GM23248 (cell line): ENCODE results near the gene OR2Y1. TPM values are rescaled to one million over a fixed set of nuclear protein-coding genes. Genes with fewer than 3 reads are reported as not detected.

Experiments used
- DNase-seq: peaks from one replicate; pipeline ENCODE4 v3.0.0-alpha.2; 2015
- H2AFZ ChIP-seq: fragments of 200-600 bp; sonication (generic); 2 replicates; pipeline ENCODE4 v1.6.1; 2016; ENCODE audit warnings: antibody characterized with exemption
- H3F3A ChIP-seq: fragments of 200-600 bp; sonication (generic); 2 replicates; pipeline ENCODE4 v1.6.1; 2016; ENCODE audit warnings: mild to moderate bottlenecking, antibody characterized with exemption, mixed run types; ENCODE audit not compliant: insufficient read depth
- H3K27ac ChIP-seq: fragments of 200-600 bp; sonication (generic); 2 replicates; pipeline ENCODE4 v1.5.1; 2016; ENCODE audit warnings: mild to moderate bottlenecking
- H3K27me3 ChIP-seq: fragments of 200-600 bp; sonication (generic); replicated peaks from 2 replicates; pipeline ENCODE4 v1.6.1; 2016; ENCODE audit warnings: mild to moderate bottlenecking; ENCODE audit not compliant: insufficient read depth
- H3K36me3 ChIP-seq: fragments of 200-600 bp; sonication (generic); 2 replicates; pipeline ENCODE4 v1.6.1; 2016; ENCODE audit warnings: low read depth, mild to moderate bottlenecking
- H3K4me1 ChIP-seq: fragments of 200-600 bp; sonication (generic); 2 replicates; pipeline ENCODE4 v1.6.1; 2016; ENCODE audit warnings: mild to moderate bottlenecking; ENCODE audit not compliant: insufficient read depth
- H3K4me2 ChIP-seq: fragments of 200-600 bp; sonication (generic); one replicate; pipeline ENCODE4 v1.6.1; 2016; ENCODE audit warnings: mild to moderate bottlenecking; ENCODE audit not compliant: unreplicated experiment
- H3K4me3 ChIP-seq: fragments of 200-600 bp; sonication (generic); 2 replicates; pipeline ENCODE4 v1.5.1; 2016; ENCODE audit warnings: mild to moderate bottlenecking
- H3K79me2 ChIP-seq: fragments of 200-600 bp; sonication (generic); 2 replicates; pipeline ENCODE4 v1.6.1; 2016; ENCODE audit warnings: mild to moderate bottlenecking; ENCODE audit not compliant: insufficient read depth
- H3K9ac ChIP-seq: fragments of 200-600 bp; sonication (generic); 2 replicates; pipeline ENCODE4 v1.6.1; 2016; ENCODE audit warnings: mild to moderate bottlenecking
- H3K9me2 ChIP-seq: fragments of 200-600 bp; sonication (generic); 2 replicates; pipeline ENCODE4 v1.6.1; 2016; ENCODE audit warnings: mixed run types, mild to moderate bottlenecking, moderate library complexity; ENCODE audit not compliant: insufficient read depth
- H3K9me3 ChIP-seq: fragments of 200-600 bp; sonication (generic); one replicate; pipeline ENCODE4 v1.6.1; 2017; ENCODE audit warnings: low read depth
- H4K20me1 ChIP-seq: fragments of 200-600 bp; sonication (generic); 2 replicates; pipeline ENCODE4 v1.6.0; 2016; ENCODE audit not compliant: insufficient read depth
- EZH2 ChIP-seq: fragments of 200-600 bp; sonication (generic); IDR thresholded peaks from 2 replicates; pipeline ENCODE4 v1.6.1; 2018; ENCODE audit warnings: antibody characterized with exemption, mild to moderate bottlenecking; ENCODE audit not compliant: insufficient read depth, poor library complexity, severe bottlenecking
- EZH2phosphoT487 ChIP-seq: fragments of 200-600 bp; sonication (generic); IDR thresholded peaks from 2 replicates; pipeline ENCODE4 v1.6.1; 2018; ENCODE audit warnings: antibody characterized with exemption, moderate library complexity, mild to moderate bottlenecking, low read depth; ENCODE audit not compliant: insufficient read depth
- WGBS, 2 experiments: methylation state at CpG; one replicate each; pipeline ENCODE4 v1.1.6; 2015 to 2017; ENCODE audit warnings: low lambda C conversion rate in 2 of 2, low coverage in 1 of 2; ENCODE audit errors: missing lambda C conversion rate in 2 of 2; 5-methylcytosine and 5-hydroxymethylcytosine counted together
- in situ Hi-C: fragments of 300-500 bp; cut with MboI; formaldehyde crosslinking; loops from 2 replicates; pipeline ENCODE4 v1.15.0; 2020
- polyA plus RNA-seq: library from polyadenylated mRNA; unstranded; fragments of >200 nt; fragmentation: Nextera tagmentation; extraction: Ambion mirVana; gene quantifications from 2 replicates; pipeline ENCODE4 v1.2.1, GENCODE V29; 2016
- total RNA-seq: library from RNA; depleted of rRNA; stranded (reverse); fragments of >200 nt; shearing (Covaris generic); gene quantifications from 2 replicates; pipeline ENCODE4 v1.2.3, GENCODE V29; 2014

OR2Y1 gene
- total and polyA plus RNA-seq, 2 experiments from 2014 or later = not detected

DNA sequence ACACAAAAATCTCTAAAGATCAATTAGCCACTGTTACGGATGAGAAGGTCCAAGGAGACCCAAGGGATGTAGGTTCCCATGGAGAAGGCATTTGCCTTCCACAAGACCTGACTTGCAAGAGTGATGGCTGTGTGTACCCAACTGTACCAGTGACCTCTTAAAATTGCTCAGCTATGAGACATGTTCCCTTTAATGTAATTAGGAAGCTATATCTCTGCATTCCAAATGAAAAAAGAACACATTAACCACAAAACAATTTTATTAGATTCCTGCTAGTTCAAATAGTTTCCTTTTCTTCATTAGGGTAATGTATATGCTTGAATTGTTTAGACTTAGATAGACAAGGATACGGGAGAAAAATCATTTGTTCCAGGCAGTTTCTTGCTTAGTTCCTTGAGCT is 3.3 kb downstream of the OR2Y1 start:
- in situ Hi-C loops = no loop called here
- H2AFZ ChIP-seq = no peak overlapping the region

DNA sequence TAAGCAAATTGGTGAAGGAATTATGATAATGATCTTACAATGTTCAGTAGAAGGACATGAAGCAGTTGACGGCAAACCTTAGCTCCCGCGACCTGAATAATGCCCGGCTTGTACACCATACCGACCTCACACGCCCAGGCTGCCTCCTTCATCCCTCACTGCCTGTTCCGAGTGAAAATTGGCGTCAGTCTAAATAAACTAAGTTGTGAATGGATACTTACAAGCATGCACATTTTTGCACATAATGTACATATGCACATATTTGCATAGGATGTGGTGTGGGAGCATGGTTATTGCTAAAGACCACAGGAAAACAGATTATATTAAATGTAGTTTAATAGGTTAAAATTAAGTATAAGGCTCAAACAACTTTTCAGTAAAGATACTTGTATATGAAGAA is 14.9 kb downstream of the OR2Y1 start:
- Histone ChIP-seq H3K9ac (no peak overlapping the region), H4K20me1 (no peaks in the 10 kb centered on the region), H3K79me2 (no peaks in the 10 kb centered on the region), H3K4me1 (no peaks in the 10 kb centered on the region), H3K27me3 (no peaks in the 10 kb centered on the region), H3K27ac (no peak overlapping the region), H3K9me2 (no peaks in the 10 kb centered on the region), H3K36me3 (no peaks in the 10 kb centered on the region), H3K4me3 (no peak overlapping the region), H3F3A (no peaks in the 10 kb centered on the region), H2AFZ (no peak overlapping the region), H3K9me3 (no peaks in the 10 kb centered on the region), H3K4me2 (no peak overlapping the region)
- no peak for DNase-seq
- TF ChIP-seq EZH2phosphoT487 = no peak
- no peak for TF ChIP-seq EZH2
- 64 to 67% methylated on average over 8 of the region's 8 CpGs for WGBS, 2 experiments
- in situ Hi-C loops = no loop called here

More for the DNA sequence above, 3.3 kb downstream of the OR2Y1 start:
- no peaks in the 10 kb centered on the region for H4K20me1 ChIP-seq
- WGBS, 2 experiments = 17 to 30% methylated on average over 2 of the region's 2 CpGs
- TF ChIP-seq EZH2 (no peak), EZH2phosphoT487 (no peak)
- H3K4me1 ChIP-seq = no peaks in the 10 kb centered on the region
- no peaks in the 10 kb centered on the region for H3K36me3 ChIP-seq
- no peak overlapping the region for H3K9ac ChIP-seq
- peaks cover 11% of the 10 kb centered on the region; the same call in 1 of the 2 replicates for H3K27me3 ChIP-seq
- H3F3A ChIP-seq = no peaks in the 10 kb centered on the region
- no peaks in the 10 kb centered on the region for H3K9me2 ChIP-seq
- no peak for DNase-seq
- no peak overlapping the region for H3K27ac ChIP-seq
- no peaks in the 10 kb centered on the region for H3K9me3 ChIP-seq
- H3K4me3 ChIP-seq = no peak overlapping the region
- H3K4me2 ChIP-seq = no peak overlapping the region
- no peaks in the 10 kb centered on the region for H3K79me2 ChIP-seq

- Histone ChIP-seq H3F3A (no peaks in the 10 kb centered on the region), H3K9ac (no peak overlapping the region), H3K9me3 (no peaks in the 10 kb centered on the region), H4K20me1 (no peaks in the 10 kb centered on the region), H3K27ac (no peak overlapping the region), H3K4me3 (no peak overlapping the region), H3K9me2 (no peaks in the 10 kb centered on the region), H2AFZ (no peak overlapping the region), H3K36me3 (no peaks in the 10 kb centered on the region), H3K79me2 (no peaks in the 10 kb centered on the region), H3K27me3 (no peaks in the 10 kb centered on the region), H3K4me2 (no peak overlapping the region), H3K4me1 (no peaks in the 10 kb centered on the region)
- in situ Hi-C loops = no loop called here
- TF ChIP-seq EZH2 (no peak), EZH2phosphoT487 (no peak)
- no peak for DNase-seq
- 8 to 15% methylated on average over 5 of the region's 5 CpGs for WGBS, 2 experiments
Observed at GRCh38 chr5:180723936-180724335, 15.9 kb downstream of the OR2Y1 start.

GRCh38 chr5:180720486-180720885 is 19.4 kb downstream of the OR2Y1 start:
- no peaks in the 10 kb centered on the region for H3K4me1 ChIP-seq
- H3K79me2 ChIP-seq = no peaks in the 10 kb centered on the region
- no peaks in the 10 kb centered on the region for H3K9me3 ChIP-seq
- H2AFZ ChIP-seq = no peak overlapping the region
- H4K20me1 ChIP-seq = no peaks in the 10 kb centered on the region
- WGBS, 2 experiments = 62 to 65% methylated on average over 9 of the region's 9 CpGs
- H3F3A ChIP-seq = no peaks in the 10 kb centered on the region
- H3K27me3 ChIP-seq = no peaks in the 10 kb centered on the region
- in situ Hi-C loops = no loop called here
- no peak overlapping the region for H3K4me2 ChIP-seq
- no peak overlapping the region for H3K9ac ChIP-seq
- TF ChIP-seq EZH2 (no peak), EZH2phosphoT487 (no peak)
- no peaks in the 10 kb centered on the region for H3K9me2 ChIP-seq
- no peak overlapping the region for H3K4me3 ChIP-seq
- no peaks in the 10 kb centered on the region for H3K36me3 ChIP-seq
- H3K27ac ChIP-seq = no peak overlapping the region
- DNase-seq = no peak

GRCh38 chr5:180719781-180720180 is 20.1 kb downstream of the OR2Y1 start:
- in situ Hi-C loops = no loop called here
- 23 to 28% methylated on average over 2 of the region's 2 CpGs for WGBS, 2 experiments
- H3K4me1 ChIP-seq = no peaks in the 10 kb centered on the region

More at GRCh38 chr5:180719781-180720180, 20.1 kb downstream of the OR2Y1 start:
- DNase-seq = no peak
- no peak overlapping the region for H3K9ac ChIP-seq
- H3K27me3 ChIP-seq = no peaks in the 10 kb centered on the region
- no peaks in the 10 kb centered on the region for H3K9me3 ChIP-seq
- H3K36me3 ChIP-seq = no peaks in the 10 kb centered on the region
- H4K20me1 ChIP-seq = no peaks in the 10 kb centered on the region
- H3K9me2 ChIP-seq = no peaks in the 10 kb centered on the region
- no peaks in the 10 kb centered on the region for H3F3A ChIP-seq
- H3K27ac ChIP-seq = no peak overlapping the region
- no peaks in the 10 kb centered on the region for H3K79me2 ChIP-seq
- H2AFZ ChIP-seq = no peak overlapping the region
- H3K4me2 ChIP-seq = no peak overlapping the region
- H3K4me3 ChIP-seq = no peak overlapping the region
- TF ChIP-seq EZH2phosphoT487 (no peak), EZH2 (no peak)
